Left ventricle myocardium inferior (tissue), 1 donor: ENCODE data around the gene TEKT3. TPM values are rescaled to one million over a fixed set of nuclear protein-coding genes. Genes with fewer than 3 reads are reported as not detected.

Experiments used
- DNase-seq: peaks from one replicate; pipeline ENCODE4 v3.0.0-alpha.2; 2020
- H3K27ac ChIP-seq: fragments of 200-600 bp; replicated peaks from 2 replicates; pipeline ENCODE4 v1.8.0; 2021
- H3K27me3 ChIP-seq: fragments of 200-600 bp; 2 replicates; pipeline ENCODE4 v1.8.0; 2021; ENCODE audit warnings: low read depth
- H3K36me3 ChIP-seq: fragments of 200-600 bp; 2 replicates; pipeline ENCODE4 v1.8.0; 2021
- H3K4me1 ChIP-seq: fragments of 200-600 bp; 2 replicates; pipeline ENCODE4 v1.8.0; 2021
- H3K4me3 ChIP-seq: fragments of 200-600 bp; 2 replicates; pipeline ENCODE4 v1.8.0; 2021; ENCODE audit warnings: mild to moderate bottlenecking, moderate library complexity
- H3K9me3 ChIP-seq: fragments of 200-600 bp; replicated peaks from 2 replicates; pipeline ENCODE4 v1.8.0; 2021
- intact Hi-C: fragments of 100-400 bp; cut with micrococcal nuclease; formaldehyde crosslinking; loops from one replicate; pipeline ENCODE4 v1.11.0; 2022
- total RNA-seq: library from RNA; stranded (reverse); fragmentation: NEBNext Ultra II Directional; extraction: Animal tissue kit (Norgen Biotek cat#: 25700); gene quantifications from one replicate; pipeline ENCODE4 v1.2.1, GENCODE V29; 2021
- TF ChIP-seq, protein P1 (sequence below): fragments of 200-600 bp; IDR thresholded peaks from 2 replicates; pipeline ENCODE4 v1.8.0; 2021; ENCODE audit warnings: antibody characterized with exemption, mild to moderate bottlenecking, borderline replicate concordance
- donor health status: DM: no; HTN: yes; CAD: no; lungs with severe emphysema.

TEKT3 gene
- total RNA-seq, 1 donor from 2014 or later: 0.49 TPM

DNA sequence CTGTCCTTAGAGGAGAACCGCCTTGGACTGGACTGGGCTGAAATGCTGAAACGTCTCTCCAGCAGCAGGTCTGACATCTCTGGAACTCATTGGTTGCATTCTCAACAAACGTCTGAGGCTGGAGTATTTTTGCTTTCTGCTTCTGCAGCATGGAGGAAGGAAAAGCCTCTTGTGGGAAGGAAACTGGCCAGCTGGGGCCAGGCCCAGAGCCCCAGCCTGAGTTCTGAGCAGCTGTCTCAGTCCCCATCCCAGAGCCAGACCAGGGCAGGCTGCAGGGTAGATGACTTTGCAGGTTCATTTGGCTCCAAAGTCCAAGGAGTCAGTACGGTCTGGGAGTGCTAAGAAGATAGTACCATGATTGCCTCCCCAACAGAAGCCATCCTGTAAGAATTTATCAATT, 18.3 kb downstream of the TEKT3 start:
- no peak overlapping the region for H3K27ac ChIP-seq
- DNase-seq: peak; percentile 43
- intact Hi-C loops: no loop called here

DNA sequence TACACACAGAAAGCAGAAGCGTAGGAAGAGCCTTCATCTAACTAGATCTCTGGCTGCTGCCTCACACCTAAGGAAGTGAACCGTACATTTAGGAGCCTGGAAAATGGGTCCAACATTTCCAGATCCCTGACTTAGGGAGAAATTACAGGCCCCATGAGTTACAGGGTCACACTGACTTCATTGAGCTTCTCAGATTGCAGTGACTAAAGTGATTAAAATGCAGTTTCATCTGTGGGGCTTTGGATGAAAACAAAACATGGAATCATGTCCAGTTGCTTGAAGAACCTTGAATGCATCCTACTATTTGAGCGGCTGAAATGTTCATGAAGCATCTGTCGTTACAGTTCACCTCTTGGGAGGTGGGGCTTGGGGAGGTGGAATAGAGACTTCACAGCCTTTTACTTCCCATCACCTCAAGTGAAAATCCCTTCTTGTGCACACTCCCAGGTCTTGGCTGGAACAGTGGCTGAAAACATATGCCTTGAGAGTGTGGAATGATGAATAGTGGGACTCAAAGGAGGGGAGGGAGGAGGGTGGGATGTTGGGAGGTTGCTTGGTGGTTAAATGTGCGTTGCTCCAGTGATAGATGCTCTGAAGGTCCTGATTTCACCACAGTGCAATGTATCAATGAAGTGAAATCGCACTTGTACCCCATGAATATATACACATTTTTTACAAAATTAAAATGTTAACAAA, 19.7 kb downstream of the TEKT3 start:
- DNase-seq: no peak
- Histone ChIP-seq H3K4me3 (no peak overlapping the region), H3K4me1 (peaks cover 7% of the 10 kb centered on the region), H3K27ac (no peak overlapping the region), H3K36me3 (no peaks in the 10 kb centered on the region), H3K27me3 (no peaks in the 10 kb centered on the region), H3K9me3 (no peaks in the 10 kb centered on the region)
- intact Hi-C loops: no loop called here
- TF ChIP-seq, protein P1, sequence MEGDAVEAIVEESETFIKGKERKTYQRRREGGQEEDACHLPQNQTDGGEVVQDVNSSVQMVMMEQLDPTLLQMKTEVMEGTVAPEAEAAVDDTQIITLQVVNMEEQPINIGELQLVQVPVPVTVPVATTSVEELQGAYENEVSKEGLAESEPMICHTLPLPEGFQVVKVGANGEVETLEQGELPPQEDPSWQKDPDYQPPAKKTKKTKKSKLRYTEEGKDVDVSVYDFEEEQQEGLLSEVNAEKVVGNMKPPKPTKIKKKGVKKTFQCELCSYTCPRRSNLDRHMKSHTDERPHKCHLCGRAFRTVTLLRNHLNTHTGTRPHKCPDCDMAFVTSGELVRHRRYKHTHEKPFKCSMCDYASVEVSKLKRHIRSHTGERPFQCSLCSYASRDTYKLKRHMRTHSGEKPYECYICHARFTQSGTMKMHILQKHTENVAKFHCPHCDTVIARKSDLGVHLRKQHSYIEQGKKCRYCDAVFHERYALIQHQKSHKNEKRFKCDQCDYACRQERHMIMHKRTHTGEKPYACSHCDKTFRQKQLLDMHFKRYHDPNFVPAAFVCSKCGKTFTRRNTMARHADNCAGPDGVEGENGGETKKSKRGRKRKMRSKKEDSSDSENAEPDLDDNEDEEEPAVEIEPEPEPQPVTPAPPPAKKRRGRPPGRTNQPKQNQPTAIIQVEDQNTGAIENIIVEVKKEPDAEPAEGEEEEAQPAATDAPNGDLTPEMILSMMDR: no peak

More for the DNA sequence above, 18.3 kb downstream of the TEKT3 start:
- Histone ChIP-seq H3K4me3 (no peak overlapping the region), H3K4me1 (peaks cover 7% of the 10 kb centered on the region), H3K9me3 (no peaks in the 10 kb centered on the region), H3K27me3 (no peaks in the 10 kb centered on the region), H3K36me3 (no peaks in the 10 kb centered on the region)
- TF ChIP-seq, protein P1: no peak

DNA sequence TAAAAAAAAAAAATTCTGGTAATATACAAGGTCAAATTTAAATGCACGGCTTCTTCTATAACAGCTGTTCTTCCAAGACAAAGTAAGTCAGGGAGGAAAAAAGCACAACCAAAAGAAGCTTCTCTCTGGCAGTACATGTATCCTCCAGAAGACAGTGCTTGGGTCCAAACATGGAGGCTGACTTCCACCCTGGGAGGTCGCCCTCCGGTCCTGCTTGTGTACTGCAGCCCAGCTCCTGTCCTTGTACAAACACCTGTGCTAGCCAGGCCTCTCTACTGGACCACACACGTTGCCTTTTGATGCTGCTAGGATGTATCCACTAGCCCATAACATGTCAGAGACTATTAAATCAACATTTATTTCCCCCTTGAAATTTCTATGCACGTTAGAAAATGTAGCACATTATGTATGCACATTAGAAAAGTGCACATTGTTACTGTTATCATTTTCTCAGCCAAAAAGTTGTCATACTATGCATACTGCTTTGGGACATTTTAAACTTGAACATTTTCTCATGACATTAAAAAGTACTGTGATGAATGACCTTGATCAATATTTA, 21.9 kb downstream of the TEKT3 start:
- DNase-seq: no peak
- TF ChIP-seq, protein P1: no peak

GRCh38 chr17:15311996-15312395, 29.4 kb downstream of the TEKT3 start:
- no peak overlapping the region for H3K4me3 ChIP-seq
- H3K27me3 ChIP-seq: no peaks in the 10 kb centered on the region
- TF ChIP-seq, protein P1: no peak
- H3K36me3 ChIP-seq: no peaks in the 10 kb centered on the region
- H3K27ac ChIP-seq: no peak overlapping the region
- intact Hi-C loops: no loop called here
- peaks cover 8% of the 10 kb centered on the region for H3K4me1 ChIP-seq
- no peak for DNase-seq
- H3K9me3 ChIP-seq: no peaks in the 10 kb centered on the region

More for the DNA sequence above, 21.9 kb downstream of the TEKT3 start:
- intact Hi-C loops: no loop called here
- H3K4me1 ChIP-seq: peaks cover 7% of the 10 kb centered on the region
- H3K9me3 ChIP-seq: no peaks in the 10 kb centered on the region
- no peaks in the 10 kb centered on the region for H3K27me3 ChIP-seq
- no peak overlapping the region for H3K27ac ChIP-seq
- no peaks in the 10 kb centered on the region for H3K36me3 ChIP-seq
- H3K4me3 ChIP-seq: no peak overlapping the region

DNA sequence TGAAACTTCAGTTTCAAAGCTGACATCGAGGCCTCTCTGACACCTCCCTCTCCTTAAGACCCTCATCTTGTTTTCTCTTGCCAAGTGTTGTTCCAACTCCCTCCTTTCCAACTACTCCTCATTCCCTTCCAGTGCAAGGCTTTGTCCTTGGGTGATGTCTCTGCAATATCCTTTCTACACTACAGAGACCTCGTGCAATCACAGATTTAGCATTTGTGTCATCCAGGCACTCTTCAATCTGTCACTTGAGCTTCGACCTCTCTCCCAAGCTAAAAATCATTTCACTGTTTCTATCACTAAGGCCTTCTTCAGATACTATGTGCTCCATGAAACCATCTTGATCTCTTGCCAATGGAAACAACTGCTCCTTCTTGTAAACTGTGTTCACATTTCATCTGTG, 31.6 kb downstream of the TEKT3 start:
- Histone ChIP-seq H3K36me3 (no peaks in the 10 kb centered on the region), H3K4me3 (no peak overlapping the region), H3K9me3 (no peaks in the 10 kb centered on the region), H3K27ac (peak overlapping the region; percentile 22), H3K4me1 (peaks cover 8% of the 10 kb centered on the region), H3K27me3 (no peaks in the 10 kb centered on the region)
- TF ChIP-seq, protein P1: no peak
- intact Hi-C loops: no loop called here
- DNase-seq: no peak
